Body of pancreas (tissue), 4 donors: ENCODE results near the gene WWC2. TPM values are rescaled to one million over a fixed set of nuclear protein-coding genes. Genes with fewer than 3 reads are reported as not detected.

Experiments
- ATAC-seq: fragments of 150-250 bp; one replicate; pipeline ENCODE4 v1.9.1; 2016
- DNase-seq, 4 donors: peaks; one replicate each; pipeline ENCODE4 v3.0.0-alpha.2; 2019
- H3K27ac ChIP-seq, 4 donors: fragments of 200-600 bp; sonication (generic); 1 replicate in 3 of 4; 2 replicates in 1 of 4; pipeline versions ENCODE4 v1.5.1 to v1.6.1; 2016 to 2019; ENCODE audit warnings: mild to moderate bottlenecking in 1 of 4, mixed read lengths in 1 of 4, moderate library complexity in 1 of 4
- H3K27me3 ChIP-seq, 2 donors: fragments of 200-600 bp; sonication (generic); one replicate each; pipeline ENCODE4 v1.6.0; 2016; ENCODE audit warnings: mild to moderate bottlenecking in 1 of 2
- H3K36me3 ChIP-seq, 2 donors: fragments of 200-600 bp; sonication (generic); replicated peaks in 1 of 2; 2 replicates each; pipeline ENCODE4 v1.5.1; 2016; ENCODE audit warnings: low read depth in 2 of 2; ENCODE audit not compliant: insufficient read depth in 1 of 2
- H3K4me1 ChIP-seq: fragments of 200-600 bp; sonication (generic); one replicate; pipeline ENCODE4 v1.6.0; 2016
- H3K4me3 ChIP-seq, 2 donors: fragments of 200-600 bp; sonication (generic); 1 replicate in 1 of 2; 2 replicates in 1 of 2; pipeline ENCODE4 v1.5.1; 2016 to 2019
- H3K9me3 ChIP-seq, 3 donors: fragments of 200-600 bp; sonication (generic); 1 replicate in 2 of 3; 2 replicates in 1 of 3; pipeline ENCODE4 v1.5.1; 2016
- CTCF ChIP-seq, 7 experiments: fragments of 450-650 bp in 4 of 7; fragments of 200-600 bp in 3 of 7; sonication (generic) in 3 of 7; IDR thresholded peaks; one replicate each; pipeline ENCODE4 v1.5.1; 2016 to 2019; ENCODE audit warnings: antibody characterized with exemption in 7 of 7
- POLR2A ChIP-seq, 3 donors: fragments of 450-650 bp; IDR thresholded peaks; one replicate each; pipeline ENCODE4 v1.6.1; 2016; ENCODE audit warnings: antibody characterized with exemption in 3 of 3, mild to moderate bottlenecking in 2 of 3
- WGBS, 2 donors: methylation state at CpG; one replicate each; pipeline ENCODE4 v1.1.5; 2017; 5-methylcytosine and 5-hydroxymethylcytosine counted together
- intact Hi-C: fragments of 100-400 bp; cut with DNase I; formaldehyde crosslinking; loops from one replicate; pipeline ENCODE4 v1.15.1; 2023
- total RNA-seq, 2 donors: library from RNA; depleted of rRNA; stranded (reverse); fragments of >200 nt; gene quantifications; one replicate each; pipeline ENCODE4 v1.1.0, GENCODE V29; 2016

Gene WWC2
- total RNA-seq, 2 donors from 2014 or later: 24.4 to 30.3 TPM

- intact Hi-C loops: no loop called here
- H3K27me3 ChIP-seq: no peaks in the 10 kb centered on the region
- no peak overlapping the region for H3K27ac ChIP-seq
- H3K4me1 ChIP-seq: no peaks in the 10 kb centered on the region
- DNase-seq: no peak
- no peaks in the 10 kb centered on the region for H3K9me3 ChIP-seq
- H3K36me3 ChIP-seq: no peaks in the 10 kb centered on the region
- no peak for TF ChIP-seq CTCF (IDR thresholded peaks at IDR 0.05)
- no peak for TF ChIP-seq POLR2A (IDR thresholded peaks at IDR 0.05)
- 78 to 88% methylated on average over 11 of the region's 11 CpGs for WGBS, 2 donors
- H3K4me3 ChIP-seq: no peak overlapping the region
- no peak for ATAC-seq
Measured at GRCh38 chr4:183332447-183332846, 233.4 kb downstream of the WWC2 start.

- no peaks in the 10 kb centered on the region for H3K9me3 ChIP-seq
- TF ChIP-seq CTCF (IDR thresholded peaks at IDR 0.05) (no peak), POLR2A (IDR thresholded peaks at IDR 0.05) (no peak)
- ATAC-seq (no peak), DNase-seq (no peak)
- H3K27ac ChIP-seq: no peak overlapping the region
- intact Hi-C loops: no loop called here
- no peaks in the 10 kb centered on the region for H3K4me1 ChIP-seq
- no peak overlapping the region for H3K4me3 ChIP-seq
- 90% methylated on average over 9 of the region's 9 CpGs for WGBS, 2 donors
- H3K27me3 ChIP-seq: no peaks in the 10 kb centered on the region
- H3K36me3 ChIP-seq: no peaks in the 10 kb centered on the region
Measured at GRCh38 chr4:183333202-183333601, 234.1 kb downstream of the WWC2 start.

- 63 to 70% methylated on average over 6 of the region's 6 CpGs for WGBS, 2 donors
- Histone ChIP-seq H3K4me3 (no peak overlapping the region), H3K27me3 (no peaks in the 10 kb centered on the region), H3K27ac (no peak overlapping the region), H3K36me3 (no peaks in the 10 kb centered on the region), H3K9me3 (no peaks in the 10 kb centered on the region), H3K4me1 (no peaks in the 10 kb centered on the region)
- no peak for TF ChIP-seq POLR2A (IDR thresholded peaks at IDR 0.05)
- TF ChIP-seq CTCF (IDR thresholded peaks at IDR 0.05): no peak
- ATAC-seq (no peak), DNase-seq (no peak)
- intact Hi-C loops: no loop called here
Measured at GRCh38 chr4:183333983-183334382, 234.9 kb downstream of the WWC2 start.

- no peak overlapping the region for H3K4me3 ChIP-seq
- WGBS, 2 donors: 61 to 62% methylated on average over 3 of the region's 3 CpGs
Measured at GRCh38 chr4:183335369-183335940, 236.4 kb downstream of the WWC2 start.

More at GRCh38 chr4:183335369-183335940, 236.4 kb downstream of the WWC2 start:
- H3K9me3 ChIP-seq: no peaks in the 10 kb centered on the region
- H3K4me1 ChIP-seq: no peaks in the 10 kb centered on the region
- ATAC-seq (no peak), DNase-seq (peak in 1 of 4 donors; percentile 0)
- no peaks in the 10 kb centered on the region for H3K27me3 ChIP-seq
- intact Hi-C loops: no loop called here
- no peak overlapping the region for H3K27ac ChIP-seq
- no peak for TF ChIP-seq POLR2A (IDR thresholded peaks at IDR 0.05)
- TF ChIP-seq CTCF (IDR thresholded peaks at IDR 0.05): no peak
- no peaks in the 10 kb centered on the region for H3K36me3 ChIP-seq
